Hepatocyte (in vitro differentiated cells): ENCODE data around the gene FBXO44. TPM values are rescaled to one million over a fixed set of nuclear protein-coding genes. Genes with fewer than 3 reads are reported as not detected.

ENCODE experiments used
- DNase-seq: peaks from one replicate; pipeline ENCODE4 v3.0.0-alpha.2; 2016; ENCODE audit warnings: low spot score
- H2AFZ ChIP-seq: fragments of 200-600 bp; sonication (generic); 2 replicates; pipeline ENCODE4 v1.6.0; 2016; ENCODE audit warnings: antibody characterized with exemption, mild to moderate bottlenecking
- H3K27ac ChIP-seq: fragments of 200-600 bp; sonication (generic); 2 replicates; pipeline ENCODE4 v1.5.1; 2016; ENCODE audit warnings: mild to moderate bottlenecking
- H3K27me3 ChIP-seq: fragments of 200-600 bp; sonication (generic); 2 replicates; pipeline ENCODE4 v1.6.1; 2016
- H3K36me3 ChIP-seq: fragments of 200-600 bp; sonication (generic); replicated peaks from 2 replicates; pipeline ENCODE4 v1.5.1; 2016; ENCODE audit warnings: low read depth; ENCODE audit not compliant: insufficient read depth
- H3K4me1 ChIP-seq: fragments of 200-600 bp; sonication (generic); 2 replicates; pipeline ENCODE4 v1.5.1; 2016; ENCODE audit warnings: mild to moderate bottlenecking, moderate library complexity; ENCODE audit not compliant: insufficient read depth
- H3K4me2 ChIP-seq: fragments of 200-600 bp; sonication (generic); 2 replicates; pipeline ENCODE4 v1.6.0; 2016
- H3K4me3 ChIP-seq: fragments of 200-600 bp; sonication (generic); 2 replicates; pipeline ENCODE4 v1.5.1; 2016; ENCODE audit warnings: mild to moderate bottlenecking
- H3K79me2 ChIP-seq: fragments of 200-600 bp; sonication (generic); 2 replicates; pipeline ENCODE4 v1.6.0; 2017; ENCODE audit warnings: mild to moderate bottlenecking
- H3K9me2 ChIP-seq: fragments of 200-600 bp; sonication (generic); replicated peaks from 2 replicates; pipeline ENCODE4 v1.6.0; 2017; ENCODE audit warnings: mild to moderate bottlenecking; ENCODE audit not compliant: insufficient read depth
- H3K9me3 ChIP-seq: fragments of 200-600 bp; sonication (generic); 2 replicates; pipeline ENCODE4 v1.5.1; 2016; ENCODE audit warnings: low read depth, mild to moderate bottlenecking
- H4K20me1 ChIP-seq: fragments of 200-600 bp; sonication (generic); 2 replicates; pipeline ENCODE4 v1.6.0; 2016; ENCODE audit warnings: mild to moderate bottlenecking; ENCODE audit not compliant: insufficient read depth, poor library complexity, severe bottlenecking
- CTCF ChIP-seq: fragments of 200-600 bp; sonication (generic); IDR thresholded peaks from 2 replicates; pipeline ENCODE4 v1.5.1; 2016; ENCODE audit warnings: antibody characterized with exemption, mild to moderate bottlenecking; ENCODE audit not compliant: poor library complexity
- EZH2 ChIP-seq: fragments of 200-600 bp; sonication (generic); IDR thresholded peaks from 2 replicates; pipeline ENCODE4 v1.6.1; 2016; ENCODE audit warnings: antibody characterized with exemption, mild to moderate bottlenecking, borderline replicate concordance
- EZH2phosphoT487 ChIP-seq: fragments of 200-600 bp; sonication (generic); IDR thresholded peaks from one replicate; pipeline ENCODE4 v1.6.1; 2018; ENCODE audit warnings: antibody characterized with exemption, mild to moderate bottlenecking, low read depth, moderate library complexity; ENCODE audit not compliant: unreplicated experiment, severe bottlenecking
- WGBS: methylation state at CpG from one replicate; pipeline ENCODE4 v1.1.6; 2016; ENCODE audit warnings: low lambda C conversion rate; ENCODE audit errors: missing lambda C conversion rate; 5-methylcytosine and 5-hydroxymethylcytosine counted together
- polyA plus RNA-seq: library from polyadenylated mRNA; unstranded; fragments of >200 nt; fragmentation: Nextera tagmentation; extraction: Ambion mirVana; gene quantifications from 2 replicates; pipeline ENCODE4 v1.2.1, GENCODE V29; 2016
- total RNA-seq: library from RNA; depleted of rRNA; stranded (reverse); fragments of >200 nt; gene quantifications from 2 replicates; pipeline ENCODE4 v1.2.3, GENCODE V29; 2014

FBXO44 gene
- total and polyA plus RNA-seq, 2 experiments from 2014 or later: 24.8 to 41.2 TPM

GRCh38 chr1:11650331-11650991 lies 4.2 kb upstream of the FBXO44 start:
- TF ChIP-seq EZH2 (no peak), CTCF (peak; percentile 72), EZH2phosphoT487 (no peak)
- no peak overlapping the region for H2AFZ ChIP-seq
- no peaks in the 10 kb centered on the region for H3K27me3 ChIP-seq
- WGBS: 25% methylated on average over 37 of the region's 47 CpGs
- peak overlapping the region; percentile 76 for H3K4me2 ChIP-seq
- no peaks in the 10 kb centered on the region for H3K36me3 ChIP-seq
- DNase-seq: peak; percentile 88
- H3K4me3 ChIP-seq: no peak overlapping the region
- peaks cover 10% of the 10 kb centered on the region for H3K4me1 ChIP-seq
- no peaks in the 10 kb centered on the region for H3K9me2 ChIP-seq
- H3K27ac ChIP-seq: no peak overlapping the region
- peaks cover 23% of the 10 kb centered on the region for H3K79me2 ChIP-seq
- H4K20me1 ChIP-seq: no peaks in the 10 kb centered on the region
- no peaks in the 10 kb centered on the region for H3K9me3 ChIP-seq

DNA sequence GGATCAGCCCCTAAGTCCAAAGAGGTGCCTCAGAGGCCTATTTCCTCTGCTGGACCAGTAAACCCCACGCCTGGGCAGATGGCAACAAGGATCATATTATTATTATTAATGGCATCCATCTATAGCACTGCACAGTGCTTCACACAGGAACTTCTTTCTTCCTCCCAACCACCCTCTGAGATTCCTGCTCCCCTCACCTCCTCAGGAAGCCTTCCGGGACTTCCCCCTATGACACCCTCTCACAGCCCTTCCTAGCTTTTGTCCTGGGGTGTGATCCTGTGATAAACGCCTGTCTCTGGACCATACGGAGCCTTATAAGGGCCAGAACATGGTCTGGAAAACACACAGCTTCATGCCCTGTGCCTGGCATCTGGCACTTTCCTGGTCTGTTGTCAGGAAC lies 3.7 kb upstream of the FBXO44 start:
- TF ChIP-seq CTCF: no peak
- TF ChIP-seq EZH2: no peak
- no peak for DNase-seq
- no peak overlapping the region for H2AFZ ChIP-seq
- H3K27me3 ChIP-seq: no peaks in the 10 kb centered on the region
- H3K4me3 ChIP-seq: no peak overlapping the region
- WGBS: 89% methylated on average over 4 of the region's 4 CpGs
- no peaks in the 10 kb centered on the region for H3K9me3 ChIP-seq
- H3K79me2 ChIP-seq: peaks cover 26% of the 10 kb centered on the region
- H3K27ac ChIP-seq: no peak overlapping the region
- no peaks in the 10 kb centered on the region for H3K36me3 ChIP-seq
- peaks cover 15% of the 10 kb centered on the region for H3K4me1 ChIP-seq
- H3K9me2 ChIP-seq: no peaks in the 10 kb centered on the region
- peak overlapping the region; percentile 76 for H3K4me2 ChIP-seq
- H4K20me1 ChIP-seq: no peaks in the 10 kb centered on the region

- no peaks in the 10 kb centered on the region for H4K20me1 ChIP-seq
- H3K27me3 ChIP-seq: no peaks in the 10 kb centered on the region
- H3K9me2 ChIP-seq: no peaks in the 10 kb centered on the region
- H3K9me3 ChIP-seq: no peaks in the 10 kb centered on the region
- DNase-seq: no peak
- peak overlapping the region; percentile 100 for H3K4me2 ChIP-seq
- no peak overlapping the region for H3K4me3 ChIP-seq
- peak overlapping the region; percentile 98 for H3K27ac ChIP-seq
- WGBS: 93% methylated on average over 10 of the region's 11 CpGs
- H3K79me2 ChIP-seq: peaks cover 26% of the 10 kb centered on the region
- H3K4me1 ChIP-seq: peaks cover 15% of the 10 kb centered on the region
- TF ChIP-seq EZH2phosphoT487 (no peak), EZH2 (no peak), CTCF (no peak)
- no peaks in the 10 kb centered on the region for H3K36me3 ChIP-seq
- no peak overlapping the region for H2AFZ ChIP-seq
Observed at GRCh38 chr1:11652203-11652780, 2.4 kb upstream of the FBXO44 start.
